Neuronal stem cell (in vitro differentiated cells): ENCODE data around the gene ZNF554.

Experiments
- DNase-seq: peaks from one replicate; pipeline ENCODE4 v3.0.0-alpha.2; 2013; ENCODE audit warnings: low spot score
- H2AFZ ChIP-seq: one replicate; pipeline ENCODE4 v1.6.1; 2013; ENCODE audit warnings: mild to moderate bottlenecking, low read length, inconsistent platforms
- H2AK5ac ChIP-seq: 2 replicates; pipeline ENCODE4 v1.6.1; 2013; ENCODE audit warnings: low read depth, mild to moderate bottlenecking, inconsistent platforms, low read length, moderate library complexity, mixed read lengths
- H2BK120ac ChIP-seq: 2 replicates; pipeline ENCODE4 v1.6.1; 2013; ENCODE audit warnings: low read depth, mild to moderate bottlenecking, inconsistent platforms, low read length, moderate library complexity, mixed read lengths
- H2BK12ac ChIP-seq: one replicate; pipeline ENCODE4 v1.6.1; 2013; ENCODE audit warnings: low read length, inconsistent platforms
- H2BK15ac ChIP-seq: 2 replicates; pipeline ENCODE4 v1.6.1; 2013; ENCODE audit warnings: mild to moderate bottlenecking, low read length, inconsistent platforms, mixed read lengths
- H2BK5ac ChIP-seq: one replicate; pipeline ENCODE4 v1.6.1; 2013; ENCODE audit warnings: inconsistent platforms, mild to moderate bottlenecking, low read length, moderate library complexity
- H3K14ac ChIP-seq: one replicate; pipeline ENCODE4 v1.6.1; 2013; ENCODE audit warnings: low read length, inconsistent platforms
- H3K18ac ChIP-seq: 2 replicates; pipeline ENCODE4 v1.6.1; 2013; ENCODE audit warnings: low read length, inconsistent platforms
- H3K23ac ChIP-seq: 2 replicates; pipeline ENCODE4 v1.6.1; 2013; ENCODE audit warnings: low read depth, mild to moderate bottlenecking, mixed read lengths, low read length, inconsistent platforms; ENCODE audit not compliant: poor library complexity
- H3K27ac ChIP-seq: replicated peaks from 3 replicates; pipeline ENCODE4 v1.5.1; 2013; ENCODE audit warnings: low read length, inconsistent platforms
- H3K27me3 ChIP-seq, 3 experiments: 2 replicates each; pipeline ENCODE4 v1.6.1; 2013; ENCODE audit warnings: low read length in 3 of 3, mild to moderate bottlenecking in 2 of 3, inconsistent platforms in 1 of 3, low read depth in 1 of 3, mixed read lengths in 1 of 3, moderate library complexity in 1 of 3; ENCODE audit not compliant: control insufficient read depth in 3 of 3, insufficient read depth in 3 of 3
- H3K36me3 ChIP-seq, 2 donors: replicated peaks in 1 of 2; 2 replicates each; pipeline ENCODE4 v1.6.1; 2013; ENCODE audit warnings: low read length in 2 of 2; ENCODE audit not compliant: control insufficient read depth in 2 of 2, insufficient read depth in 2 of 2
- H3K4ac ChIP-seq: 2 replicates; pipeline ENCODE4 v1.6.1; 2013; ENCODE audit warnings: inconsistent platforms, mild to moderate bottlenecking, low read length, moderate library complexity
- H3K4me1 ChIP-seq, 2 donors: 1 replicate in 1 of 2; 2 replicates in 1 of 2; pipeline ENCODE4 v1.6.1; 2013; ENCODE audit warnings: low read length in 2 of 2, low read depth in 1 of 2; ENCODE audit not compliant: control insufficient read depth in 2 of 2, insufficient read depth in 1 of 2
- H3K4me2 ChIP-seq: one replicate; pipeline ENCODE4 v1.6.1; 2013; ENCODE audit warnings: mild to moderate bottlenecking, low read length, inconsistent platforms; ENCODE audit not compliant: insufficient read depth, poor library complexity, severe bottlenecking
- H3K4me3 ChIP-seq, 2 donors: 2 replicates each; pipeline ENCODE4 v1.5.1; 2013; ENCODE audit warnings: low read length in 2 of 2, mild to moderate bottlenecking in 2 of 2, inconsistent platforms in 1 of 2, moderate library complexity in 1 of 2
- H3K79me1 ChIP-seq: one replicate; pipeline ENCODE4 v1.6.1; 2013; ENCODE audit warnings: low read depth, mild to moderate bottlenecking, inconsistent platforms, low read length, moderate library complexity
- H3K9ac ChIP-seq: one replicate; pipeline ENCODE4 v1.6.1; 2013; ENCODE audit warnings: mild to moderate bottlenecking, low read depth, low read length, inconsistent platforms; ENCODE audit not compliant: poor library complexity
- H3K9me3 ChIP-seq, 2 donors: replicated peaks in 1 of 2; 2 replicates each; pipeline versions ENCODE3 to v1.6.1; 2013; ENCODE audit warnings: low read length in 2 of 2, mild to moderate bottlenecking in 2 of 2, inconsistent platforms in 1 of 2, low read depth in 1 of 2, mixed read lengths in 1 of 2, moderate library complexity in 1 of 2; ENCODE audit not compliant: control insufficient read depth in 2 of 2, insufficient read depth in 1 of 2
- H4K8ac ChIP-seq: one replicate; pipeline ENCODE4 v1.6.1; 2013; ENCODE audit warnings: low read depth, mild to moderate bottlenecking, inconsistent platforms, low read length, moderate library complexity
- H4K91ac ChIP-seq: one replicate; pipeline ENCODE4 v1.6.1; 2013; ENCODE audit warnings: low read length, low read depth, mild to moderate bottlenecking, inconsistent platforms; ENCODE audit not compliant: poor library complexity
- WGBS, 2 donors: extraction: QIAGEN DNeasy Blood & Tissue Kit; methylation state at CpG; one replicate each; pipeline ENCODE4 v1.1.7; 2013; ENCODE audit warnings: missing lambda C conversion rate in 2 of 2, mixed read lengths in 1 of 2; ENCODE audit not compliant: insufficient read length in 2 of 2, insufficient replicate concordance in 1 of 2; ENCODE audit errors: extremely low coverage in 2 of 2; 5-methylcytosine and 5-hydroxymethylcytosine counted together

ZNF554 gene

DNA sequence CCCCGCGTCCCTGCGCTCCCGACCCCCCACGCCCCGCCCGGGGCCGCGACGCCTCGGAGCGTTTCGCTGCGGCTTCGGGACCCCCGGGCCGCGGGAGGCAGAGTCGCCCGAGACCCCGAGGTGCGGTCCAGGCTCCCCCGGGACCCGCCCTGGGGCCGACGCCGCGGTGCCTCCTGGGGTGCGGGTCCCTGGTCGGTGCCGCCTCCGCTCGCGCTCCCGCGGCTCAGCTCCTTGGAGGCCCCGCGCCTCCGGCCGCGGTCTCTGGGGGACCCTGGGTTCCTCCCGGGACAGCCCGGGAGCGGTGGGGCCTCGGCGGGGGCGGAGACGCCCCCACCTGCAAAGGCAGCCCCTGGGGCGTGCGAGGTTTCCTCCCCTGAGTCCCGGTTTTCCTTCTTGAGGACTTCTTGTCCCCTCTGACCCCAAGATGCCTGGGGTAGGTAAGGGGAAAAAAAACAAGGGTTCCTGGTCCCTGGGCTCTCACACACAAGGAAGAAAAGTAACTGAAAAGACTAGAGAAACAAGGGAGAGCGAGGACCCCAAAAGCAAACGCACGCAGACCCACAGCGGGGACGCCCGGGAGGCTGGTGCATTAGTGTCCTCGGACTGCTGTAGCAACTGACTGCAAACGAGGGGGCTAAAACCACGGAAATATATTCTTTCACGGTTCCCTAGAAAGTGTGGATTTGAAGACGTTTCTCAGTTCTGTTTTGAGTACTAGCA is 22.3 kb downstream of the ZNF554 start:
- Histone ChIP-seq H3K27me3 (peaks cover 0 to 6% (median 0%) of the 10 kb centered on the region in 3 experiments), H3K36me3 (peaks cover 2 to 24% of the 10 kb centered on the region in 2 donors), H3K4me3 (peak overlapping the region; percentile 97 to 98), H3K4me2 (peak overlapping the region; percentile 73), H3K9ac (peak overlapping the region; percentile 77), H3K9me3 (peaks cover 16 to 64% of the 10 kb centered on the region in 2 donors), H3K18ac (peak overlapping the region; percentile 87), H2BK15ac (no peak overlapping the region), H2AK5ac (peak overlapping the region; percentile 63), H2BK120ac (no peak overlapping the region), H4K8ac (no peak overlapping the region), H3K4me1 (peaks cover 0 to 2% of the 10 kb centered on the region in 2 donors), H2AFZ (peak overlapping the region; percentile 100), H3K23ac (peak overlapping the region; percentile 73), H3K14ac (no peak overlapping the region), H2BK5ac (peak overlapping the region; percentile 87), H3K27ac (no peak overlapping the region), H3K79me1 (peaks cover 5% of the 10 kb centered on the region), H3K4ac (no peak overlapping the region), H4K91ac (no peak overlapping the region), H2BK12ac (no peak overlapping the region)
- no CpG with 5 or more reads among the region's 62 CpGs for WGBS, 2 donors
- no peak for DNase-seq

- no peak overlapping the region for H3K23ac ChIP-seq
- H3K14ac ChIP-seq: no peak overlapping the region
- no CpG with 5 or more reads among the region's 2 CpGs for WGBS, 2 donors
- H3K4ac ChIP-seq: no peak overlapping the region
- no peak overlapping the region for H2AFZ ChIP-seq
- no peak overlapping the region for H3K4me3 ChIP-seq
- H2BK12ac ChIP-seq: no peak overlapping the region
- H3K79me1 ChIP-seq: peaks cover 5% of the 10 kb centered on the region
- no peak overlapping the region for H3K9ac ChIP-seq
- peaks cover 6 to 26% of the 10 kb centered on the region in 2 donors for H3K36me3 ChIP-seq
- no peak overlapping the region for H4K91ac ChIP-seq
- no peak overlapping the region for H4K8ac ChIP-seq
- H2BK15ac ChIP-seq: no peak overlapping the region
- no peak overlapping the region for H3K27ac ChIP-seq
- peaks cover 0 to 2% of the 10 kb centered on the region in 2 donors for H3K4me1 ChIP-seq
- H2BK5ac ChIP-seq: no peak overlapping the region
- no peak overlapping the region for H3K18ac ChIP-seq
- peaks cover 22 to 67% of the 10 kb centered on the region in 2 donors for H3K9me3 ChIP-seq
- H2AK5ac ChIP-seq: no peak overlapping the region
- no peak overlapping the region for H2BK120ac ChIP-seq
- no peak for DNase-seq
- H3K27me3 ChIP-seq: peaks cover 0 to 6% (median 0%) of the 10 kb centered on the region in 3 experiments
- no peak overlapping the region for H3K4me2 ChIP-seq
Observed at GRCh38 chr19:2845107-2845506, 25.4 kb downstream of the ZNF554 start.

GRCh38 chr19:2846180-2846894 is 26.7 kb downstream of the ZNF554 start:
- Histone ChIP-seq H4K91ac (no peak overlapping the region), H3K36me3 (peaks cover 8 to 39% of the 10 kb centered on the region in 2 donors), H3K4ac (no peak overlapping the region)

DNA sequence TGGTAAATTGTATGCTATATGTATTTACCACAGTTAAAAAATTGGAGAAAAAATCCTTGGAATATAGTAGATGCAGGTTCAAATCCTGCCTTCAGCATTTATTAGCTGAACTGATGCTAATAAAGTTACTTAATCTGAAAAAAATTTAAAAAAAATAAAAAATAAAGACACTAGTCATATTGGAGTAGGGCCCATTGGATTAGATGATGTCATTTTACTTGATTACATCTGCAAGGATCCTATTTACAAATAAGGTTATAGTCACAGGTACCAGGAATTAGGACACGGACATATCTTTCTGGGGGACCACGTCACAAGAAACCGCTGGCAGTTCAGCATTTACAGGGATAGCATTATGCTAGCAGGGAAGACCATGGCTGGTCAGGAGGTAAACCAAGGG is 27.8 kb downstream of the ZNF554 start:
- no peak for DNase-seq
- Histone ChIP-seq H3K18ac (no peak overlapping the region), H4K91ac (no peak overlapping the region), H3K27me3 (no peaks in the 10 kb centered on the region), H3K9ac (no peak overlapping the region), H3K14ac (no peak overlapping the region), H3K36me3 (peaks cover 16 to 50% of the 10 kb centered on the region in 2 donors), H3K4me3 (no peak overlapping the region), H4K8ac (no peak overlapping the region), H3K4me1 (no peaks in the 10 kb centered on the region), H3K4ac (no peak overlapping the region), H2BK12ac (no peak overlapping the region), H2BK5ac (no peak overlapping the region), H2BK120ac (no peak overlapping the region), H2BK15ac (no peak overlapping the region), H3K23ac (no peak overlapping the region), H2AK5ac (no peak overlapping the region), H3K9me3 (peaks cover 31 to 84% of the 10 kb centered on the region in 2 donors), H3K4me2 (no peak overlapping the region), H2AFZ (no peak overlapping the region), H3K79me1 (peaks cover 3% of the 10 kb centered on the region), H3K27ac (no peak overlapping the region)
- no CpG with 5 or more reads among the region's 3 CpGs for WGBS, 2 donors

More at GRCh38 chr19:2846180-2846894, 26.7 kb downstream of the ZNF554 start:
- WGBS, 2 donors: no CpG with 5 or more reads among the region's 13 CpGs
- Histone ChIP-seq H2BK120ac (no peak overlapping the region), H3K27me3 (peaks cover 0 to 6% (median 0%) of the 10 kb centered on the region in 3 experiments), H4K8ac (no peak overlapping the region), H3K9ac (no peak overlapping the region), H2AFZ (no peak overlapping the region), H3K4me1 (peaks cover 0 to 2% of the 10 kb centered on the region in 2 donors), H3K4me2 (no peak overlapping the region), H3K27ac (no peak overlapping the region), H3K9me3 (peaks cover 26 to 72% of the 10 kb centered on the region in 2 donors), H2BK12ac (no peak overlapping the region), H2BK15ac (no peak overlapping the region), H3K4me3 (peak overlapping the region in 1 of 2 donors; percentile 24), H3K23ac (no peak overlapping the region), H3K79me1 (peaks cover 5% of the 10 kb centered on the region), H3K14ac (no peak overlapping the region), H2AK5ac (no peak overlapping the region), H2BK5ac (no peak overlapping the region), H3K18ac (no peak overlapping the region)
- DNase-seq: no peak
